ENCODE results near the gene TOGARAM2. TPM values are rescaled to one million over a fixed set of nuclear protein-coding genes. Genes with fewer than 3 reads are reported as not detected.

The TOGARAM2 gene
- total RNA-seq, 4 donors from 2014 or later: 6.4 to 64.4 (median 24.3) TPM

DNA sequence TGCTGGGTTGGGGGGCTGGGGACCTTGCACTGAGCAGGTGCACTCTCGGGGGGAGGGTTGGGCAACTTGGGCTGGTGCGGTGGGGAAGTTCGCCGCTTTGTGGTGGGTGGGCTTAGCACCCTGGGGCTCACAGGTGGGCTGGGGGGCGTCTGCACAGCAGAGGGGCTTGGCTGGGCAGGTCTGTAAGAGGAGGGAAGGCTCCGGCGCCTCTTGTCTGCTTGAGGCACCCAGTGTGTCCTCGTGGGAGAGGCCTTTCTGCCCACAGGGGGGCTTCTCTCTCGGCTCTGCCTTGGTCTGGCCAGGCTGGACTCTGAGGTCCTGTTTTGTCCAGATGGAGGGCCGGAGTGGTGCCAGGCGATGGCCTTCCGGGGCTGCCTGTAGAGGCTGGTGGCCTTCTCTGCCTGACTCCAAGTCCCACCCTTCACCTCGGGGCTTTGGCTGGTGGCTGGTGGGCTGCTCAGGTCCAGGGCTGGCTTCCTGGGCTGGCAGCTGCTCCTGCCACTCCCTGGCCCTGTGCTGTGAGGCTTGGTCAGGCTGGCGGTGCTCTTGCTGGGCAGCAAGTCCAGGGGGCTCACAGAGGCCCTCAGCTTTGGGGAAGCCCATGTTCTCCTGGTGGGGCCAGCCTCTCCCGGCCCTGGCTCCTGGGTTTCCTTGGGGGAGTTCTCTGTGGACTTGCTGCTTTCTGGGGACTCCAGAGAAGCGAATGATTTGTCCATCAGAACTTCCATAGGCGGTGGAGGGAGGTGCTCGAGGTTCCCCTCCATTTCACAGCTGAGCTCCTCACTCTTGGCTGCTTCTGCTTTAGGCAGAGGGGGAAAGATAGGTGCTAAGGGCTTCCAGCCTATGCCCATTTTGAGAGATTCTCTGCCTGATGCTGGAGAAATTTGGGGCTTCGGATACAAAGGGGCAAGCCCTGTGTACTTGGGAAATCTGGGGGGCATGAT is 90.2 kb downstream of the TOGARAM2 start:
- intact Hi-C loops (cut with DNase I; ENCODE audit: low total_unique reads): no loop called here
- H3K4me1 ChIP-seq: peaks cover 4 to 13% of the 10 kb centered on the region in 2 donors
- DNase-seq (no peak), ATAC-seq (no peak)
- H3K36me3 ChIP-seq: no peaks in the 10 kb centered on the region
- in situ Hi-C loops (cut with MboI; ENCODE audit: low sequenced_read_pairs in 4 of 4): no loop called here
- no peak for TF ChIP-seq POLR2A (IDR thresholded peaks at IDR 0.05)
- TF ChIP-seq, protein P1, sequence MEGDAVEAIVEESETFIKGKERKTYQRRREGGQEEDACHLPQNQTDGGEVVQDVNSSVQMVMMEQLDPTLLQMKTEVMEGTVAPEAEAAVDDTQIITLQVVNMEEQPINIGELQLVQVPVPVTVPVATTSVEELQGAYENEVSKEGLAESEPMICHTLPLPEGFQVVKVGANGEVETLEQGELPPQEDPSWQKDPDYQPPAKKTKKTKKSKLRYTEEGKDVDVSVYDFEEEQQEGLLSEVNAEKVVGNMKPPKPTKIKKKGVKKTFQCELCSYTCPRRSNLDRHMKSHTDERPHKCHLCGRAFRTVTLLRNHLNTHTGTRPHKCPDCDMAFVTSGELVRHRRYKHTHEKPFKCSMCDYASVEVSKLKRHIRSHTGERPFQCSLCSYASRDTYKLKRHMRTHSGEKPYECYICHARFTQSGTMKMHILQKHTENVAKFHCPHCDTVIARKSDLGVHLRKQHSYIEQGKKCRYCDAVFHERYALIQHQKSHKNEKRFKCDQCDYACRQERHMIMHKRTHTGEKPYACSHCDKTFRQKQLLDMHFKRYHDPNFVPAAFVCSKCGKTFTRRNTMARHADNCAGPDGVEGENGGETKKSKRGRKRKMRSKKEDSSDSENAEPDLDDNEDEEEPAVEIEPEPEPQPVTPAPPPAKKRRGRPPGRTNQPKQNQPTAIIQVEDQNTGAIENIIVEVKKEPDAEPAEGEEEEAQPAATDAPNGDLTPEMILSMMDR (IDR thresholded peaks at IDR 0.05 in 4 of 5, conservative IDR thresholded peaks at IDR 0.05 in 1 of 5): no peak
- no peak overlapping the region for H3K27ac ChIP-seq
- H3K9me3 ChIP-seq: no peaks in the 10 kb centered on the region
- H3K27me3 ChIP-seq: no peaks in the 10 kb centered on the region
- H3K4me3 ChIP-seq: no peak overlapping the region

DNA sequence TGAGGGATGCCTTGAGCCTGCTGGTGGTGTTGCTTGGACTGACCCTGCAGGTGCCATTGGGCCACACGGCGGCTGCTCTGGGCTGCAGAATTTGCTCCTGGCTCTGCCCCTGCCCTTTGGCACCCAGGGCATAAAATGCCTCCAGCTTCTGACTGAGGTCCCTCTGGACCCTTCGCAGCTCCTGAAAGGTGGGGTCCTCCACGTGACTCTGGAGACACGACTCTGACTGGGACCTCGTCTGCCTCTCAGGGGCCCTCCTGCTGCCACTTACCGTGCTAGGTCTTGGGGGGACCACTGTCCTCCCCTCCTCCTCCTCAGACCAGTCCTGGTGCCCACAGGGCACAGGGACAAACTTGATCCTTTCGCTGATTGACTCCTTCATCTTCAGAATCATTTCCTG is 91.2 kb downstream of the TOGARAM2 start:
- H3K36me3 ChIP-seq: no peaks in the 10 kb centered on the region
- in situ Hi-C loops (cut with MboI; ENCODE audit: low sequenced_read_pairs in 4 of 4): no loop called here

DNA sequence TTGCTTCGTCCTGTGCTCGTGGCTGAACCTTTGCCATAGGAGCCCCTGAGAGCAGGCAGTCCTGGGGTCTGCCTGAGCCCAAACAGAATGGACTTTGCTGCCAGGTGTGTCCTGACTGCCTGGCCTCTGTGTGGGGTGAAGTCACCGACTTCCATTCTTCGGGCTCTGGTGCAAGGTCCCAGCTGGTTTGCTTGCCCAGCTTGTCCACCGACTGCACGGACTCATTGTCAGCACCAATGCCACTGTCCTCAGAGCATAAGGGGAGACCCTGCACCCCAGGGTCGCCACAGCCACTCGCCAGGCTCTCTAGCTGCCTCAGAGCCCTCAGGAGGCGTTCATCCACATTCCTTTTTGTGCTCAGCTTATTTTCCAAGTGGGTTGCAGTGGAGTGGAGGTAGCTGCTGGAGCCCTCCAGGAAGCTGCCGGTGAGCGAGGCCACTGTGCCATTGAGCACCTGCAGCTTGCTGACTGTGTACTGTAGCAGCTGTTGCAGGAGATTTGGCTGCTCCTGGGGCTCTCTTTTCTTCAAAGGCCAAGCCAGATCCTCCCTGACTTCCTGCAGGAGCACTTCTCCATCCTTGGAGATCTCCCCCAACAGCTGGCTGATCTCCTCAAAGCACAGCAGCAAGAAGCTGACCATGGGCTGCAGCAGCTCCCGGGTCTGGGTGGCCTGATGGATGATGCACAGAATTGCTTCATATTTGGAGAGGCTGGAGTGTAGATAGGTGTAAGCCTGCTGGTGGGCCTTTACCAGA is 92.0 kb downstream of the TOGARAM2 start:
- ATAC-seq: no peak
- Histone ChIP-seq H3K27ac (no peak overlapping the region), H3K4me3 (no peak overlapping the region), H3K4me1 (peaks cover 0 to 13% of the 10 kb centered on the region in 2 donors), H3K36me3 (no peaks in the 10 kb centered on the region), H3K27me3 (no peaks in the 10 kb centered on the region), H3K9me3 (no peaks in the 10 kb centered on the region)
- TF ChIP-seq POLR2A (IDR thresholded peaks at IDR 0.05): no peak
- TF ChIP-seq, protein P1 (IDR thresholded peaks at IDR 0.05 in 4 of 5, conservative IDR thresholded peaks at IDR 0.05 in 1 of 5): no peak
- in situ Hi-C loops (cut with MboI; ENCODE audit: low sequenced_read_pairs in 4 of 4): no loop called here
- DNase-seq: no peak
- intact Hi-C loops (cut with DNase I; ENCODE audit: low total_unique reads): no loop called here

More for the DNA sequence above, 91.2 kb downstream of the TOGARAM2 start:
- H3K4me1 ChIP-seq: peaks cover 0 to 13% of the 10 kb centered on the region in 2 donors
- intact Hi-C loops (cut with DNase I; ENCODE audit: low total_unique reads): no loop called here
- no peaks in the 10 kb centered on the region for H3K27me3 ChIP-seq
- ATAC-seq (no peak), DNase-seq (no peak)
- no peak for TF ChIP-seq POLR2A (IDR thresholded peaks at IDR 0.05)
- TF ChIP-seq, protein P1 (IDR thresholded peaks at IDR 0.05 in 4 of 5, conservative IDR thresholded peaks at IDR 0.05 in 1 of 5): no peak
- no peak overlapping the region for H3K27ac ChIP-seq
- H3K9me3 ChIP-seq: no peaks in the 10 kb centered on the region
- H3K4me3 ChIP-seq: no peak overlapping the region

DNA sequence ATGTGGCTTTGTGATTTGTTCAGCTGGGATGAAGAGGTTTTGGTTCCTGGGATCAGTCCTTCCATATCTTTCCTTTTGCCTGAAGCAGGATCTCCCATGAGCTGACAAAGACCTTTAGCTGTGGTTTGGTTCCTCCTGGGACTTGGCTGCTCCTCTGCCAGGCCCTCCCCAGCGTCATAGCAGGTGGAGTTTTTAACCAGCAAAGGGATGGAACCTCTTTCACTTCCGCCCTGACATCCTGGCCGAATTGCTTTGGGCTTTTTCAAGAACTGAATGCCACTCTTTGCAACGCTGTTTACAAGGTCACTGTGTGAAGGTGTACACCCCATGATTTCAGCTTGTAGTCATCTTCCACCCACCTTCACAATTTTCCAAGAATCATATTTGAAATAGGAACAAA is 92.8 kb downstream of the TOGARAM2 start:
- Histone ChIP-seq H3K27me3 (no peaks in the 10 kb centered on the region), H3K4me1 (peaks cover 0 to 13% of the 10 kb centered on the region in 2 donors), H3K36me3 (no peaks in the 10 kb centered on the region), H3K9me3 (no peaks in the 10 kb centered on the region), H3K27ac (peak overlapping the region in 1 of 4 donors; percentile 44), H3K4me3 (no peak overlapping the region)
- no peak for ATAC-seq
- no peak for TF ChIP-seq POLR2A (IDR thresholded peaks at IDR 0.05)
- TF ChIP-seq, protein P1 (IDR thresholded peaks at IDR 0.05 in 4 of 5, conservative IDR thresholded peaks at IDR 0.05 in 1 of 5): no peak
- DNase-seq: no peak
- intact Hi-C loops (cut with DNase I; ENCODE audit: low total_unique reads): no loop called here
- in situ Hi-C loops (cut with MboI; ENCODE audit: low sequenced_read_pairs in 4 of 4): no loop called here
